Measurements from ENCODE around the gene OGN.

OGN gene

DNA sequence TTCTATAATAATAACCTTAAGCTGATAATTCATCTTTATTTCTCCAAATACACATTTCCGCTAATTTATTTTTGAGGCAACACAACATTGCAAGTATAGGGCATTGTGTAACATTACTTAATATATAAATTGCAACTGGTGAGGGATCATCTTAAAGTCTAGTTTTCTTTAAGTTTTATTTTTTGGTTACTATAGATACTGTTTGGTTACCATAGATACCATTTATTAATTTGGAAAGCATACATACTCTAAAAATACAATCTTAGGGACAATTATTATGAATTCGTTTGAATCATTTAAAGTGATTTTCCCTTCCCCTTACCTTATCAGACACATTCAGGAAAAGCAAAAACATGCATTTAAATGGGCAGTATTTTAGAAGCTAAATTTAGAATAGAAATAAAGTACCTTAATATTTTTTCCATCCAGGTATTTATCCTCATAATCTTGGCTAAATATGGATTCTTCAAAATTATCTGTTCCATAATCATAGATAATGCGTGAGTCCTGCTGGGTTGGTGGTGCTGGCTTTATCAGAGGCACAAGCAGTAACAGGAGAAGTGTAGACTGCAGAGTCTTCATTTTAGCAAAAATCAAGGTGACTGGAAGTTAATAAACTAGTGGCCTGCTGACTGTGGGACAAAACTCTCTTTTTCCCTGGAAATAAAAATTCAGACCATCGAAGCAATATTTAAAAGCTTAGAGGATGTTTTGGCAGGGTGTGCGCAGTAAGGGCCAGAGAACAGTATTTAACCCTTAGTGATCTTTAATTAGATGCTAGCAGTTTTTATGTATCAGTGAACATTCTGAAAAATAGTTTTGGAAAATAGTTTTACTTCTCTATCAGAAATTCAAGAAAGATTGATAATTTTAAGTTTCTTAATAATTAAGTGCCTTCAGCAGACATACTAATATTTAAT is 1.3 kb downstream of the OGN start:
- no peak for DNase-seq

DNA sequence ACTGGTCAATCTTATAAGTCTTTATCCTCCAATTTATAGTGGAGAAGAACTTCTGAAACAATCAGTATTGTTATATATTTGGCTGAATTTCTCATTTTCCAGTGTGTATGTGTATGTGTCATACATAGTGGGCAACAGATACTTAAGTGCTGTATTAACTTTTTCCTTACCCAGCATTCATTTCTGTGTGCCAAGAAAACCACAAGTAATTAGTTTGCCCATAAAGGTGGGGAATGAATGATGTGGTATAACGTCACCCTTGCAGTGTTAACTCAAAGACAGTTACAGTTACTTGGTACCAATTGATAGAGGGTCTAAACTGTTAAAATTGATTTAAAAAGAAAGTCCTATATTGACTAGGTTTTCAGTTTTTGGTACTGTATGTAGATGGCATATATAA is 2.0 kb downstream of the OGN start:
- DNase-seq = no peak

DNA sequence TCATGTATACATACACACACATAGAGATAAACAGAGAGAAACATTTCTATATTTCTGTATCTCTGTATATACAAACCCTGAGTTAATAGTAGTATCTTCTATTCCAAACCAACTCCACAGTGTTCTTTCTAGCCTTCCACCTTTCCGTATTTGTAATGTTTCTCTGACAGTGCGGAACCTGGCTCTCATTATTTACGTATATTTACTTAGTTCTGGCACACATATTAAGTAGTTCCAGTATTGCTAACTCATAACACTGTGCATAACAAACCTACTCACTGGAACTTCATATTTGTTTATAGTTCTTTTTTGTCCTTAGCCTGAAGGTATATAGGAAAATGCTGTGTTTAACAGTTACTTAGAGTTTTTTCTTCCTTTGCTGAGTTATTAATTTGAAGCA is 6.5 kb downstream of the OGN start:
- DNase-seq = no peak

DNA sequence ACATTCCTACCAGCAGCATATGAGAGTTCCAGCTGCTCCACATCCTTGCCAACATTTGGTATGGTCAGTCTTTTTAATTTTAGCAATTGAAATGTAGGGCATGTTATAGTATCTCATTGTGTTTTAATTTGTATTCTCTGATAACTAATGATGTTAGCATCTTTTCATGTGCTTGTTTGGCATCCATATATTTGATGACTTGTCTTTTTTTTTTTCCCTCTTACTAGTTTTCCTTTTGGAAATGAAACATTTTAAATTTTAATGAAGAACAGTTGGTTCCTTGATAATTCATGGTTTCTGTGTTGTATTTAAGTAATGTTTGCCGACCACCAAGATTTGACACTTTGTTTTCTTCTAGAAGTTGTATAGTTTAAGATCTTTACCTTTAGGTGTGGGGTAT is 8.8 kb downstream of the OGN start:
- no peak for DNase-seq

DNA sequence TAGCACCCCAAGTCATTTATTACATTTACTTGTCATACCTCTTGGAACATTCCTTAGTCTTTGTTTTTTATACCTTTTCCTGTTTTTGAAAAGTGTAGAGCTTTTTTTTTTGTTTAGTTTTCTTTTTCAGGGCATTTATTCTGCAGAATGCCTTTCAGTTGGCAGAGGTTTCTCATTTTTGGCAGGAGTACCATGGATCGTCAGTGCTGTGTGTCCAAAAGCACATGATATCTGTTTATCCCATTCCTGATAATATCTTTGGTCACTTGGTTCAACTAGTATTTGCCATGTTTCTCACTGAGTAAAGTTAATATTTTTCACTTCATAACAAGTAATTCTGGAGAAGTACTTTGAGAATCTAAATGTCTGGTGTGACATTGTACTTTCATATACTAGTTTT is 10.7 kb downstream of the OGN start:
- no peak for DNase-seq

DNA sequence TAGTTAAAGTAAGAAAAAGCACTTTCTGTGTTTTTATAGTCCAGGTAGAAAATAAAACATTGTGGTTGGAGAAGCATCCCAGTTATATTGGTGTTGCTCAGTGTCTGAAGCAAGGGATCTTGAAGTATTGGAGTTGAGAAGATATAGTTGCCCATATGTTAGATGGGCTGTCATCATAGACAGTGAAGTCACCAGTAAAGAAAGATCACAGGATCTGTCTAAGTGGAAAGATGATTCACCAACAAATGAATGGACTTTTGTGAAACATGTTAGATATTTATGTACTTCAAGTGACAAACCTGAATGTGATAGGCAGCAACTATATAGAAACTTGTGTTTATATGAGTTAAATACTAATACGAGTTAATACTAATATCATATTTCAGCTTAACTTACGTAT is 11.7 kb downstream of the OGN start:
- no peak for DNase-seq

DNA sequence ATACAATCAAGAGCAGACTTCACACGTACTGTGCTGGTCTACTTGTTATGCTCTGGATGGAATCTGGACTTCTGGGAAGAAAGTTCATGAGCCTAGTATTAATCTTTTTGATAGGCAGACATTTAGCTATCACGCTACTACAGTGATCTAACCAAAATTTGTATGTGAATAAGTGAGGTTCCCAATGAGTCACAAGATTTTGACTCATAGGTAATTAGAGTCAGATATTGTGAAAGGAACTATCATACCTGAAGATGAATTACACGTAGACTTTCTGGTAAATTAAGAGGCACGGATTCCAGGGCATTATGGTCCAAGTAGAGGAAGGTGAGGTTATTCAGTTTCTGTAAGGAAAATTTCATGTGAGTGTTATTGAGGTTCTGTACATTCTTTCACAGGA is 18.4 kb downstream of the OGN start:
- DNase-seq = no peak

DNA sequence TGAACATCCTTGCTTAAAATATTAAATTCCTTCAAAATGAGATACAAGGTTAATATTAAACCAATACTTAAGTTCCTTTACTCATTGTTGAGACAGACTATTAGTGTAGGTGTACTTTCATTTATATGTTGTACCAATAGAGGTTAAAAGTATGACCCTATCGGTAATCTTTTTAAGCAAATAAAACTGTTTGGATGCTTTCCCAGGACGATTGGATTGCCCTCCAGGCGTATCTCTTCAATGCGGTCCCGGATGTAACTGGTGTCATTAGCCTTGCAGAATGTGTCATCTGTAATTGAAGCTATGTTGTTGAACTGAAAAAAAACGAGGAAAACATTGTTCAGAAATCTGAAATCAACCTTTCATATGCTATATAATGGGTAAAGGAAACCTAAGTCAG is 18.9 kb downstream of the OGN start:
- DNase-seq = no peak

DNA sequence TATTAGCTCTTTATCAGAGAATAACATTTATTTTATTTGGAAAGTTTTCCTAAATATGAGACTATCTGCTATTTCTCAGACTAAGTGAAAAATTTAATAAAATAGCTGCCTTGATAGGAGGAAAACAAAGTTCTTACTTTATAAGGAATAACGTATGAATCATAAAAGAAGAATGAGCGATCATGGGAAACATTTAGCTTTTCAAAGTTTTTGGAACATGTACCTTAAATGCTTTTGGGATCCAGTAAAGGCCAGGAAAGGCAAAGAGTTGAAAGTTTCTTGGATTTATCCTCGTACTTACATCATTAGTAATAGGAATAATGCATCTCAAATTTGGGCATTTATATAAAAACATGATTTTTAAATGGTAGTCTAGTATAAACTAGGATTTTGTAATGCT is 19.4 kb downstream of the OGN start:
- DNase-seq = no peak

DNA sequence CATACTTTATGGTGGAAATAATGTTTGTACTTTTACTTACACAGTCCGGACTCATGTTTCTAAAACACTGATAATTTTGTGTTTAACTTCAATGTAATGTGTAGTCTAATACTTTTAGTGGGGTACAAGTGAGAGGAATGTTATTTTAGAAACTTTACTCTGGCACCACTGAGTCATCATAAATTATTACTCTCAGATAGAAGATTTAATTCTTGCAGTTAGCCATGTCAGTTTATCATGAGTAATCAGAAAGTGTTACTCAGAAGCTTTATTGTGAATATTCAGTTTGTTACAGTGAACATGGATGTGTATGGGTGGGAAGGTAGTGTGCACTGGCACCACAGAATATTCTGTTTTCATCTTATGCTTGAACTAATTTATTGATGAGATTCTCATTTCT is 20.0 kb downstream of the OGN start:
- no peak for DNase-seq

DNA sequence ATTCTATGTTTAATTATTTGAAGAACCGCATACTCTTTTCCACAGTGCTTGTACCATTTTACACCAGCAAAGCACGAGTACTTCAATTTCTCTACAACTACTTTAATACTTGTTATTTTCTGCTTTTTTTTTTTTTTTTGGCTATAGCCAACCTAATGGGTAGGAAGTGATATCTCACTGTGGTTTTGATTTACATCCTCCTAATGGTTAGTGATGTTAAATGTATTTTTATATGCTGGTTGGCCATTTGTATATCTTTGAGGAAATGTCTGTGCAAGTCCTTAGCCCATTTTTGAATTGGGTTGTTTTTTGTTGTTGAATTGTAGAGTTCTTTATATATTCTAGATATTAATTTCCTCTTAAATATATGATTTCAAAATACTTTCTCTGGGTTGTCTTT is 22.6 kb downstream of the OGN start:
- no peak for DNase-seq

DNA sequence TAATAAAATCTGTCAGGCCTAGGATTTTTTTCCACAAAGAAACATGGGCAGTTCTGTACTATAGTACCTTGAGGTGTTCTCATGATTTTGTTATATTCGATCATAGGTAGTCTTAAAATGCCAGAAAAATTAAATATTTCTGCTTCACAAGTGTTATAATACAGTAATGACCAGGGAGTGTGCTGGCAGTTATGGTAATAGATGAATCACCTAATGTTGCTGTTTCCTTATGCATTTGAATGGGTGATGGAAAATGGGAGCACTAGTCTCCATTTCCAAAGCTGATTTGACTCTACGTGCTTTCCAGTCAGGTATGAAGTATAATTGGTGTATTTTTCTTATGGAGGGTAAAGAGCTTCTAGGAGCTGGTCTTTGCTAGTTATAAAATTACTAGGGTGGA is 23.8 kb downstream of the OGN start:
- no peak for DNase-seq

DNA sequence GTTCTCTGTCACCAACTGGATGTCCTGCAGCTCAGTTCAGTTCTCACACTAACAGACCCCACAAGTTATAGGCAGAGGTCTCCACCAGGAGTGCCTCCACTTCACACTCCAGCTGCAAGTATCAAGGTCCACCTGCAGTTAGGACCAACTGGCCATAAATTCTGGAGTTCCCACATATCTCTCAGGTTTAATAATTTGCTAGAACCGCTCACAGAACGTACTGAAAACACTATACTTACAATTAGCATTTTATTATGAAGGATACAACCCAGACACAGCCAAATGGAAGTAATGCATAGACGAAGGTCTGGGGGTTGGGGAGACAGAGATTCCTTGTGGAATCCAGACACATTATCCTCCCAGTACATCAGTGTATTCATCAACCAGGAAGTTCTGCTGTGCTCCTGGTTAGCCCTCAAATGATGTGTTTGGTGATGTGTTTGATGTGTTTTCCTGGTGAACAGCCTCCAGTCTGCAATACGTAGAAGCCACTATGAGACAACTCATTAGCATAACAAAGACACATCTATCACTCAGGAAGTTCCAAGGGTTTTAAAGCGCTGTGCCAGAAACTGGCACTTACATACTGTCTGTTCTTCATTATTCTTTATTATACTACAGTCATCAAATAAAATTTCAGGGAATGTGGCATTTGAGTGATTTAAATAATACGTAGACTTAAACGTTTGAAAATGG is 25.4 kb downstream of the OGN start:
- DNase-seq = peak; percentile 41

DNA sequence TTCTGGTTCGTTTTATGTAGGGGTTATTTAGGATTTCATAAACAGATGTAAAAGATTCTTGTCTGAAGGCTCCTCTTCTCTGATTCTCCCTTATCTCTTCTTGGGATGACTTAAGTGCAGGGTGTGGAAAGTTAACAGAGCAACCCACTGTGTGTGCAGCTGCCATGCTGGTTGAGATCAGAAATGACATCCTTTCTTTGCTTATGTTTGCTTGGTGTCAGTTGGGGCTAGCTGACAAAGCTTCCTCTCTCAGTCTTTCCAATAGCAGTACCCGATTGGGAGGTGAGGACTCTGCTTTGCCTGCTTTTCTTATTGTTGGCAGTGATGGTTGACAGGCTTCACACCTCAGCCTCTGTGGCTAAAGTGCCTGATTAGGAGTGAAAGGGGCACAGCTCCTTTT is 26.5 kb downstream of the OGN start:
- peak; percentile 28 for DNase-seq

DNA sequence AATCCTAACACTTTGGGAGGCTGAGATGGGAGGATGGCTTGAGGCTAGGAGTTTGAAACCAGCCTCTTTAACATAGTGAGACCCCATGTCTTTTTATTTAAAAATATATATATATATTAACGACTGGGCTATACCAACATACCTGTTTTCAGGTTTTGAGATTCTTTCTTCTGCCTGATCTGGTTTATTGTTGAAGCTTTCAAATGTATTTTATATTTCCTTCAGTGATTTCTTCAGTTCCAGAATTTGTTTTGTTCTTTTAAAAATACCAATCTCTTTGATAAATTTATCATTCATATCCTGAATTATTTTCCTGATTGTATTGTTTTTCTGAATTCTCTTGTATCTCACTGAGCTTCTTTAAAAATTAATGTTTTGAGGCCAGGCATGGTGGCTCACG is 31.2 kb downstream of the OGN start:
- no peak for DNase-seq

DNA sequence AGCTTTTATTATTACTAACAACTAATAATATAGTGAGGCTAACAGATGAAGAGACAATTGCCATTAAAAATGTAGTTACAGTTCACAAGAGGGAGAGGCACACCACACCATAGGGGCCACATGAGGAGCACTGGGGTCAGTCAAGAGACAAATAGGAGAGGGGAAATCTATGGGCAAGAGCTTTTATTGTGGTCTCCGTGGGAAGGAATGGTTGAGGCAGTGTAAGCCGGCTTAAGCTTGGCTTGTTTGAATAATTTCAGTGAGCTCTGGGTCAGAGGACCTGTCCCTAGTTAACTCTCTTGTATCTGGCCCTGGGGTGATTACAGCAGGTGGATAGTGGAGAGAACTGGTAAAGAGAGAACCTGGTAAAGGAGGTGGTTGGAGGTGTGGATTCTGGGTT is 35.3 kb downstream of the OGN start:
- DNase-seq = no peak

DNA sequence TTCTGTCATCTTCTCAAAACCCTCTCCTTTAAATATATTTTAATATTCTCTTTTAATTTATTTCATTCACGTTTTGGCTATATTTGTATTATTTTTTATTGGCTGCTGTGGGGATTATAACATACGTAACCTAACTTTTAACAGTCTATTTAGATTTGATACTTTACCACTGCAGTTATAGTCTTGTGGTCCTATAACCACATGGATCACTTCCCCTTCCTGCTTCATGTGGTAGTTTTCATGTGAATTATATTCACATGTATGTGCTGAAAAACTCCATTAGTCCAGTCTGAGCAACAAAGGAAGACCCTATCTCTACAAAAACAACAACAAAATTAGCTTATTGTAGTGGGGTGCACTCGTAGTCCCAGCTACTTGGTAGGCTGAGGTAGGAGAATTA is 44.3 kb downstream of the OGN start:
- DNase-seq = no peak

DNA sequence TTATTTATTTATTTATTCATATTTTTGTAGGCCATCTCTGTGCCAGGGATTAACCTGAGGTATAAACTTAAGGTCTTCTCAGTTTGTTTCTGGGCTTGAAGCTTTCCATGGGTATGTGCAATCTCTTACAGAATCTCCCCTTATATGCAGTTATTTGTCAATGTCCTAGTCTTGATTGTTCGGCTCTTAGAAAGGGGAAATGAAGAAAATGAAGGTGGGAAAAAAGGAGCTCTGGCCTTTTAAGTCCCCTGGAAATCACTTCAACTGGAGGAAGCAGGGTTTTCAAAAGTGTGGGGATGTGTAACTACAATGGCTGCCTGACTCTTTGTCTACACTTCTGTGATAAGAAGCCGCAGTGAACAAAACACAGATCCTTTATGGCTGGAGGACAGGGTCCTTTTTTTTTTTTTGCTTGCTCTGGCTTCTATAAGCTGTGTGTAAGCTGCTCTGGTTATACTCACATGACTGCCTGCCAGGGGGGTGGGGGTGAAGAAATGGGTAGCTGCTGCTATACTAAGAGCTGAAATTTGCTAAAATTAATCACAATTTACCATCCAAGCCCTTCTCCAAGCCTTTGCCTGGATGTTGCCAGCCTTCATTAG is 44.9 kb downstream of the OGN start:
- no peak for DNase-seq

DNA sequence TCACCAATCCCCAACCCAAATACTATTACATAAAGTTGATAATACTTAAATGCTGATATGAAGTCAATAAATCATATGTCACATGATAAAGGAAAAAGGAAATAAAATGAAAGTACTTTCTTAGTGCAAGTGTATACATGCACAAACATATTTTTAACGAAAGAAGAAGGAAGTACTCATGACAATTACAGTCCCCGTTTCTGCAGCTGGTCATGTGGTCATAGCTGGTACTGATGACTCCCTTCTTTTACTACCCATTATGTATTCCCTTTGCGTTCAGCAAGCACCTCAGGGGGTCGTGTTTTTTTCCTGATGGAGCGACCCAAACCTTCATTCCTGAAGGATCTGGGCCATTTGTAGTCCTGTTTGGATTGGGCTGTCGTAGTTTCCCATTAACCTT is 51.3 kb downstream of the OGN start:
- DNase-seq = no peak

DNA sequence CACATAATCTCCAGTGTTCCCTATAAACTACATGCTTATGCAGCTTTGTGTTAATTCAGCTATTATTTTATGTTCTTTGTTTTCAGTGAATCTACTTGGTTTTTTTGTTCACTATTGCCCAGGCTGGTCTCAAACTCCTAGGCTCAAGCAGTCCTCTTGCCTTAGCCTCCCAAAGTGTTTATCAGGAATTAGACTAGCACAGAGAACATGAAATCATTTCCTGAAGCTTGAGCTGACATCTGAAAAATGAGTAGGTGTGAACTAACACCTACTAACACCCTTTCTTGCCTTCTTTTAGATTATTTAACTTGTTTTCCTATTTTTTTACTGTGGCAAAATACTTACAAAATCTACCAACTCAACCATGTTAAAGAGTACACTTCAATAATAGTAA is 53.6 kb downstream of the OGN start:
- DNase-seq = no peak

DNA sequence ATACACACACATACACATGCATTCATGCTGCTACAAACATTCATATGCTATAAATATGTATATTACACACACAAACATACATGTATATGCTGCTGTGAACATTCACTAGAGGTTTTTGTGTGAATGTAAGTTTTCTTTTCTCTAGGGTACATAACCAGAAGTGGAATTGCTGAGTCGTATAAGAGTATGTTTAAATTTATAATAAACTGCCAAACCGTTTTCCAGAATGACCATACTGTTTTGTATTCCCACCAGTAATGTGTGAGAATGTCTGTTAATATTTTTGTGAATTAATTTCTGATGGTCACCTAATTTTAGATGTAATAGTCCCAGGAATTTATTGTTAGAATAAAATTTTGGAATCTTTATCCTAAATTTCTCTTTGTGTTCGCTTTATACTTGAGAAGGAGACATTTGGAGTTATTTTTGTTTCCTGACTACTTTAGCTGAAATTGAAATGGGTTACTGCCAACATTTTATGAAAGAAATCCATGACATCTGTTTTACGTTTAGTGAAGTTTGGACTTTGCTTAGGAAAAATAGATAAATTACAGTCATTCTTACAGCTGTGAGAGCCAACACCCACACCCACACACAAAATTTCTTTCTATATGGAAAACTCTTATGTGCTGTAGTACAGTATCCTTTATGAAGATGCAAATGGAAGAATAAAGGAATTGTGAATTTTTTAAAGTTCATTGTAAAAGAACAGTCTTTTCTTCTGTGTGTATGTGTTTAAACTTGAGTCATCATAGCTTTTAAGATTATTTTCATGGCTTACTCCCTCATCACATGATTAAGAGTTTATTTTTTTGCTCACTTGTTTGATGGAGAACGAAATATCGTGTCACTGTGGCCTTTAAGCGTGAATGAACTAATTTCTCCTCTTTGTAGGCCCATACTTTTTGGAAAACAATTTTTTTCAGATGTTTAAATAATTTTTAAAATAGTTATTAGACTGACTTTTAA is 54.3 kb downstream of the OGN start:
- DNase-seq = no peak

DNA sequence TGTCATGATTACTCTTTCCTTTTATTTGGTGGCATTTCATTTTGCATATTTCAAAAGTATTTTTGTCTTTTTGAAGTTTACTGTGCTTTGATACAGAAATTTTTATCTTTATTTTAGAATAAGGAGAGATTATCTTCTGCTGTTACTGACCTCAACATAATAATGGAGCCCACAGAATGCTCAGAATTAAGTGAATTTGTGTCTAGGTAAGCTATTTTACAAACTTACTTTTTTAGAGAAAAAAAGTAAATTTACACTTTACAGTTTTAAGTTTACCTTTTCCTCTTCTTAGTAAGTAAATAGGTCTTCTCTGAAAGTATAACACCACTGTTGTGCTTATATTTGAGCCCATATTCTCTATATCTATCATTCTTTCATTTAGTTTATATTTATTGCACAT is 58.8 kb downstream of the OGN start:
- no peak for DNase-seq

All from SHP77 treated with DMSO at 0.1 percent for 48 hours (cell line).